ENCODE results near the gene ZNF644.
"Not testable (repeated sequence)": the region's sequence is repeated elsewhere in the genome, so short reads cannot be mapped to it uniquely, and the experiment has no call there.

The ZNF644 gene

DNA sequence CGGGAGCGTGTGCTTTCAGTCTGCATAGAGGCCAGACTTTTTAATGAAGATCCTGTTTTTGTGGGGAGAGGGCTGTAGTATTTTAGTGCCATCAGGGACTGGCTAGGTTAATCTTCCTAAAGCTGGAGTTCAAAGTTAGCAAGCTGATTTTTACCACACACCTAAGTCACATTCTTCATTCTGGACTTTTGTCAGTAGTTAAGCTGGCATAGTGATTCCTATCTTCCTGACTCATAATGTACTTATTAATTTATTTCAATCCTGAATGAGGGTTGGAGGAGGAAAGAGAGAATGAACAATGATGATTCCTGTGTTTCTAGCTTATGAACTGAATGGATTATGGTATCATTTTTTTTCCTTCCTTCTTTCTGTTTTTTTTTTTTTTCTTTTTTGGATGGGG is 24.9 kb upstream of the ZNF644 start:
- no peak overlapping the region for H3K4me3 ChIP-seq (ENCODE audit: low read depth in 1 of 5, low read length in 5 of 5)
- H3K36me3 ChIP-seq (ENCODE audit: control insufficient read depth in 5 of 5, insufficient read depth in 5 of 5, low read length in 5 of 5) = no peaks in the 10 kb centered on the region
- H3K9ac ChIP-seq (ENCODE audit: low read length in 5 of 5) = no peak overlapping the region
- H3K27ac ChIP-seq (ENCODE audit: low read depth, low read length) = no peak overlapping the region
- H3K9me3 ChIP-seq (ENCODE audit: control insufficient read depth in 5 of 5, low read length in 5 of 5) = peaks cover 0 to 14% (median 5%) of the 10 kb centered on the region in 5 donors
- no peaks in the 10 kb centered on the region for H3K4me1 ChIP-seq (ENCODE audit: control insufficient read depth in 5 of 5, insufficient read depth in 5 of 5, low read length in 5 of 5)
- no peaks in the 10 kb centered on the region for H3K27me3 ChIP-seq (ENCODE audit: control insufficient read depth in 5 of 5, insufficient read depth in 4 of 5, low read length in 5 of 5)

DNA sequence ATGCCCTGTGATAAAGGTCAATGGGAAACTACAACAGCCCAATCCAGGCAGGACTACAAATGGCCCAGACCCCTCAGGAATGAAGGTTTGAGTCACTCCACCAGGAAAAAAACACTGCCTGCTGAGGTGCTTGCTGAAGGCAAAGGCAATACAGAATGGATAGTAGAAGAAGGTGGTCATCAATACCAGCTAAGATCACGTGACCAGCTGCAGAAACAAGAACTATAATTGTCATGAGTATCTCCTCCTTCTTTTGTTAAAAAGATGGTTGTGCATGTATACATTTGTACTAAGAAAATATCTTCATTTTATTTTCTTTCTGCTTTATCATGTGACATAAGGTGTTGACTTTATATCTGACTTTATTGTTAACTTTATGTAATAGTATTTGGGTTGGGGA is 23.4 kb upstream of the ZNF644 start:
- no peaks in the 10 kb centered on the region for H3K27me3 ChIP-seq (ENCODE audit: control insufficient read depth in 5 of 5, insufficient read depth in 4 of 5, low read length in 5 of 5)
- H3K27ac ChIP-seq (ENCODE audit: low read depth, low read length) = no peak overlapping the region
- H3K36me3 ChIP-seq (ENCODE audit: control insufficient read depth in 5 of 5, insufficient read depth in 5 of 5, low read length in 5 of 5) = no peaks in the 10 kb centered on the region
- H3K4me1 ChIP-seq (ENCODE audit: control insufficient read depth in 5 of 5, insufficient read depth in 5 of 5, low read length in 5 of 5) = no peaks in the 10 kb centered on the region
- H3K9ac ChIP-seq (ENCODE audit: low read length in 5 of 5) = no peak overlapping the region
- no peak overlapping the region for H3K4me3 ChIP-seq (ENCODE audit: low read depth in 1 of 5, low read length in 5 of 5)
- peaks cover 0 to 14% (median 5%) of the 10 kb centered on the region in 5 donors for H3K9me3 ChIP-seq (ENCODE audit: control insufficient read depth in 5 of 5, low read length in 5 of 5)

DNA sequence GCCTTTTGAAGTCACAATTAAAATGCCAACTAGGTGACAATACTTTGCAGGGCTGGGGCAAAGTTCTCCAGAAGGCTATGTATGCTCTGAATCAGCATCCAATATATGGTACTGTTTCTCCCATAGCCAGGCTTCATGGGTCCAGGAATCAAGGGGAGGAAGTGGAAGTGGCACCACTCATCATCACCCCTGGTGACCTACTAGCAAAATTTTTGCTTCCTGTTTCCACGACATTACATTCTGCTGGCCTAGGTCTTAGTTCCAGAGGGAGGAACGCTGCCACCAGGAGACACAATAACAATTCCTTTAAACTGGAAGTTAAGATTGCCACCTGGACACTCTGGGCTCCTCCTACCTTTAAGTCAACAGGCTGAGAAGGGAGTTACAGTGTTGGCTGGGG is 22.9 kb upstream of the ZNF644 start:
- H3K9me3 ChIP-seq (ENCODE audit: control insufficient read depth in 5 of 5, low read length in 5 of 5) = peaks cover 0 to 14% (median 5%) of the 10 kb centered on the region in 5 donors
- not testable (repeated sequence) for H3K27ac ChIP-seq (ENCODE audit: low read depth, low read length); H3K4me3 ChIP-seq (ENCODE audit: low read depth in 1 of 5, low read length in 5 of 5); H3K9ac ChIP-seq (ENCODE audit: low read length in 5 of 5); H3K4me1 ChIP-seq (ENCODE audit: control insufficient read depth in 5 of 5, insufficient read depth in 5 of 5, low read length in 5 of 5); H3K27me3 ChIP-seq (ENCODE audit: control insufficient read depth in 5 of 5, insufficient read depth in 4 of 5, low read length in 5 of 5); H3K36me3 ChIP-seq (ENCODE audit: control insufficient read depth in 5 of 5, insufficient read depth in 5 of 5, low read length in 5 of 5)

DNA sequence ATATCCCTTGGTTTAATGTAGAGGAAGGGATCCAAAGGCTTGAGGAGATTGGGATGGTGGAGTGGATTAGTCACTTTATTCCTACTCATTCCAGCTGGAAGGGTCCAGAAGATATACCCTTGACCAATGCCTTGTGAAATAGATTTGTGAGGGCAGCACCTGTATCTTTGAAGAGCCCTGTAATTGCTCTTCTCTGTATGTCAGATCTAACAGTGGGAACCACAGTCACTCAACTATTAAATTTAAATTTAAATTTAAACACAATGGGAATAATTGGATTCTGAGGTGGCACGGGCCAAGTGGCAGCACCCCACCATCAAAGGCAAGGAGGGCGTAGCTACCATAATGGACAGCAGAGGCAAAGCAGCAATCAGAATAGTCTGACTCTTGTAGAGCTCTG is 20.5 kb upstream of the ZNF644 start:
- H3K4me1 ChIP-seq (ENCODE audit: control insufficient read depth in 5 of 5, insufficient read depth in 5 of 5, low read length in 5 of 5); H3K36me3 ChIP-seq (ENCODE audit: control insufficient read depth in 5 of 5, insufficient read depth in 5 of 5, low read length in 5 of 5); H3K27me3 ChIP-seq (ENCODE audit: control insufficient read depth in 5 of 5, insufficient read depth in 4 of 5, low read length in 5 of 5); H3K27ac ChIP-seq (ENCODE audit: low read depth, low read length); H3K9ac ChIP-seq (ENCODE audit: low read length in 5 of 5); H3K4me3 ChIP-seq (ENCODE audit: low read depth in 1 of 5, low read length in 5 of 5): not testable (repeated sequence)
- peaks cover 0 to 14% (median 5%) of the 10 kb centered on the region in 5 donors for H3K9me3 ChIP-seq (ENCODE audit: control insufficient read depth in 5 of 5, low read length in 5 of 5)

DNA sequence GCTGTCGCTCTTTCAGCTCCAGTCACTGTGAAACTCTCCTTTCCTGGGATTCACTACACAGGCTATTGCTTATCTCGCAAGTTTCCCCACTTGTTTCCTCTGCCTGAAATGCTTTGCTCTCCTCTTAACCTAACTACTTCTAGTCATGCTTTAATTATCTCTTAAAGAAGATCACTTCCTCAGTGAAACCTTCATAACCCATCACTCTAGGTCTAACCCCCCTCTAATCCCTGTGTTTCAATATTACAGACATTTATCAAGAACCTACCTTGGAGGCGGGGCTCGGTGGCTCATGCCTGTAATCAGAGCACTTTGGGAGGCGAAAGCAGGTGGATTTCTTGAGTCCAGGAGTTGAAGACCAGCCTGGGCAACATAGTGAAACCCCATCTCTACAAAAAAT is 16.7 kb upstream of the ZNF644 start:
- H3K9me3 ChIP-seq (ENCODE audit: control insufficient read depth in 5 of 5, low read length in 5 of 5) = peaks cover 0 to 14% (median 5%) of the 10 kb centered on the region in 5 donors
- no peaks in the 10 kb centered on the region for H3K4me1 ChIP-seq (ENCODE audit: control insufficient read depth in 5 of 5, insufficient read depth in 5 of 5, low read length in 5 of 5)
- H3K9ac ChIP-seq (ENCODE audit: low read length in 5 of 5) = no peak overlapping the region
- H3K36me3 ChIP-seq (ENCODE audit: control insufficient read depth in 5 of 5, insufficient read depth in 5 of 5, low read length in 5 of 5) = no peaks in the 10 kb centered on the region
- no peak overlapping the region for H3K4me3 ChIP-seq (ENCODE audit: low read depth in 1 of 5, low read length in 5 of 5)
- H3K27me3 ChIP-seq (ENCODE audit: control insufficient read depth in 5 of 5, insufficient read depth in 4 of 5, low read length in 5 of 5) = no peaks in the 10 kb centered on the region
- no peak overlapping the region for H3K27ac ChIP-seq (ENCODE audit: low read depth, low read length)

DNA sequence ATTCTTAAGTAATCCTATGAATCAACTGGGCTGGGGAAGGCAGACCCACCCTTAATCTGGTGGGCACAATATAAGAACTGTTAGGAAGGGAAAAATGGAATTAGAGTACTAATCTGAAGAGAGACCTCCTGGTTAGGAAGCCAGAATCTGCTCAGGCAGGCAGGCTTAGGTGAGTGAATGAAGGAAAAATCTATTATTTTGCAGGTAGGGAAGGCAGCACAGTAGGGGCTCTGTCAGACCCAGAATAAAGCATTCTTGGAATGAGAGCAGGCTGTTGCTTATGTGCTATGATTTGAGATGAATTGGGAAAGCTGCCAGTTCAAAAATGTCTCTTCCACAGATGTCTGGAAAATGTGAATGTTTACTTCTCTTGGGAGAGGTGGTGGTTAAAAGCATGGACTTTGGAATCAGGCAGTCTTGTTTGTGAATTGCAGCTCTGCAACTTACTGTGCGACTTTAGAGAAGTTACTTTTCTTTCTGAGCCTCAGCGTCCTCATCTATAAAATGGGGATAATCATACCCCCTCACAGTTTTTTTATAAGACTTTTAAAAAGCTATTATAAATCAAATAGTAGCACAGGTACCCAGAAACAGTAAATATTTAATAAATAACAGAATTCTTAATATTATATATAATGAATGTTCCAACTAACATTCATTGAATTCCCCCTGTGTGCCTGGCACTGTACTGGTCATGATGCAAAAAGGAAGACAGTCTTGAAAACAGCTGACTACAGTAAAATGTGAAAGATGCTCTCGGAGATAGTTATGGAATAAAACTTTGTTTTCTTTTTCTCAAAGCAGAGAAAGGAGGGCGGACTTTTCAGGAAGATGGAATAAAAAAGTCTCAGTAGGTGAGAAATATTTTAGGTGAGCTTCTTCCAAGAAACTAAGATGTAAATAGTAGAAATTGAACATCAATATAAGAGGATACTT is 15.3 kb upstream of the ZNF644 start:
- Histone ChIP-seq H3K4me3 (ENCODE audit: low read depth in 1 of 5, low read length in 5 of 5) (no peak overlapping the region), H3K27me3 (ENCODE audit: control insufficient read depth in 5 of 5, insufficient read depth in 4 of 5, low read length in 5 of 5) (no peaks in the 10 kb centered on the region), H3K27ac (ENCODE audit: low read depth, low read length) (no peak overlapping the region), H3K9ac (ENCODE audit: low read length in 5 of 5) (no peak overlapping the region), H3K4me1 (ENCODE audit: control insufficient read depth in 5 of 5, insufficient read depth in 5 of 5, low read length in 5 of 5) (no peaks in the 10 kb centered on the region), H3K36me3 (ENCODE audit: control insufficient read depth in 5 of 5, insufficient read depth in 5 of 5, low read length in 5 of 5) (no peaks in the 10 kb centered on the region), H3K9me3 (ENCODE audit: control insufficient read depth in 5 of 5, low read length in 5 of 5) (peaks cover 0 to 2% (median 0%) of the 10 kb centered on the region in 5 donors)

DNA sequence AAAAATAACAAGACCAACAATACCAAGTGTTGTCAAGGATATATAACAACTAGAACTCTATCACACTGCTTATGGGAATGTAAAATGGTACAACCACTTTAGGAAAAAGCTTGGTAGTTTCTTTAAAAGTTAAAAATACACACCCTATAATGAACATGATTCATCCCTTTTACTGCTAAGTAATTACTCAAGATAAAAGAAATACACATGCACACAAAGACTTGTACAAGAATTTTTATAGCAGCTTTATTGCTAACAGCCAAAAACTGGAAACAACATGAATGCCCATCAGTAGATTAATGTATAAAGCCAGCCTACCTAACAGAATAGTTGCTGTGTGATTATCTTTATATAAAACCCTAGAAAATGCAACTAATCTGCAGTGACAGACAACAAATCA is 10.5 kb upstream of the ZNF644 start:
- H3K9ac ChIP-seq (ENCODE audit: low read length in 5 of 5) = no peak overlapping the region
- H3K36me3 ChIP-seq (ENCODE audit: control insufficient read depth in 5 of 5, insufficient read depth in 5 of 5, low read length in 5 of 5) = no peaks in the 10 kb centered on the region
- H3K4me1 ChIP-seq (ENCODE audit: control insufficient read depth in 5 of 5, insufficient read depth in 5 of 5, low read length in 5 of 5) = peaks cover 0 to 6% (median 0%) of the 10 kb centered on the region in 5 donors
- no peaks in the 10 kb centered on the region for H3K9me3 ChIP-seq (ENCODE audit: control insufficient read depth in 5 of 5, low read length in 5 of 5)
- no peak overlapping the region for H3K27ac ChIP-seq (ENCODE audit: low read depth, low read length)
- H3K27me3 ChIP-seq (ENCODE audit: control insufficient read depth in 5 of 5, insufficient read depth in 4 of 5, low read length in 5 of 5) = no peaks in the 10 kb centered on the region
- no peak overlapping the region for H3K4me3 ChIP-seq (ENCODE audit: low read depth in 1 of 5, low read length in 5 of 5)

DNA sequence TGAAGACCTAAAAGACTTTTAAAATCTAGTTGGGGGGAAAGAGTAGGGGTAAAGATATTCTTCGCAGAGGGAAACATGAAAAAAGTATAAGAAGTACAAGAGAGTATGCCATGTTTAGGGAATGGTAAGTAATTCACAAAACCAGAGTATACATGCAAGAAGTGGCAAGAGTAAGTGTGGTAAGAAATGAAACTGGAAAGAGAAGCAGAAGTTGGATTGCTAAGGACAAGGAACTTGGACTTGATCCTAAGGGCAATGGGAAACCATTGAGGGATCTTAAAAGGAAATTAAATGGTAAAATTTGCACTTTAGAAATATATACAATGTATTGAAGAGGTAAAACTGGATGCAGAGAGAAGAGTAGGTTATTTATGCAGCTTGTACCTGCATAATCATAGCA is 9.2 kb upstream of the ZNF644 start:
- no peaks in the 10 kb centered on the region for H3K36me3 ChIP-seq (ENCODE audit: control insufficient read depth in 5 of 5, insufficient read depth in 5 of 5, low read length in 5 of 5)
- H3K9ac ChIP-seq (ENCODE audit: low read length in 5 of 5) = no peak overlapping the region
- H3K9me3 ChIP-seq (ENCODE audit: control insufficient read depth in 5 of 5, low read length in 5 of 5) = no peaks in the 10 kb centered on the region
- no peak overlapping the region for H3K4me3 ChIP-seq (ENCODE audit: low read depth in 1 of 5, low read length in 5 of 5)
- H3K27me3 ChIP-seq (ENCODE audit: control insufficient read depth in 5 of 5, insufficient read depth in 4 of 5, low read length in 5 of 5) = no peaks in the 10 kb centered on the region
- peaks cover 0 to 6% (median 0%) of the 10 kb centered on the region in 5 donors for H3K4me1 ChIP-seq (ENCODE audit: control insufficient read depth in 5 of 5, insufficient read depth in 5 of 5, low read length in 5 of 5)
- H3K27ac ChIP-seq (ENCODE audit: low read depth, low read length) = no peak overlapping the region

DNA sequence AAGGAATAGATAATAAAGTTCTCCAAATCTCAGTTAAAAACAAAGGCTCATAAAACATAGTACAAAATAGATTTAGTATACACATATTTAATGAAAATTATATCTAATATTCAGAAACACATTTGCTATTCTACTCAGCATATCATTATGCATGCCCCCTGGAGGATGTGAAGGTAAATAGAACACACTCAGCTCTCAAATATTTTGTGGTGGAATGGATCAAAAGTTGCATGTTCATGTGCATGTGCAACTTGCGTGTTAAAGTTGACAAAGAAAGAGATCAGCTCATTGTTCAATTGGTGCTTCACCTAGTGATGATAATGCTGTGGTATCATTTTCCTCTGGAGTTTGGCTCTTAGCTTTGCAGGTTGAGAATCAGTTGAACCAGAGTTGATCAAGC is 4.9 kb upstream of the ZNF644 start:
- no peak overlapping the region for H3K27ac ChIP-seq (ENCODE audit: low read depth, low read length)
- no peaks in the 10 kb centered on the region for H3K9me3 ChIP-seq (ENCODE audit: control insufficient read depth in 5 of 5, low read length in 5 of 5)
- H3K27me3 ChIP-seq (ENCODE audit: control insufficient read depth in 5 of 5, insufficient read depth in 4 of 5, low read length in 5 of 5) = no peaks in the 10 kb centered on the region
- no peak overlapping the region for H3K9ac ChIP-seq (ENCODE audit: low read length in 5 of 5)
- no peaks in the 10 kb centered on the region for H3K36me3 ChIP-seq (ENCODE audit: control insufficient read depth in 5 of 5, insufficient read depth in 5 of 5, low read length in 5 of 5)
- H3K4me1 ChIP-seq (ENCODE audit: control insufficient read depth in 5 of 5, insufficient read depth in 5 of 5, low read length in 5 of 5) = peaks cover 0 to 15% (median 9%) of the 10 kb centered on the region in 5 donors
- no peak overlapping the region for H3K4me3 ChIP-seq (ENCODE audit: low read depth in 1 of 5, low read length in 5 of 5)

DNA sequence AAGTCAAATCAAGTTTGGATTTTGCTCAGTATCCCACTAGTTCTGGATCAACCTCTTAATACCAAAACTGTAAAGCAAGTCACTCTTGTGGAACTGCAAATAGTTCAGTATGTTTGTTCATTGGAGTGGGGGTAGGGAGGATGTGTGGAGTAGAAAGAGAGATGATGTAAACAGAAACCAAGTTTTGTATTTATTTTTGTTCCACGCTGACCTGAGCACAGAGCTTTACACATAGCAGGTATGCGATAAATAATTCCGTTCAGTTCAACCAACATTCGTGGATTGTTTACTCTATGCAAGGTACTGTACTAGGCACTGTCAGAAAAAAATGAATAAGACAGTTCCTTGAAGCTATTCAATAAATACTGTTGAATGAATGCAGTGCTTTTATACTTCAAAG is 4.5 kb upstream of the ZNF644 start:
- Histone ChIP-seq H3K9me3 (ENCODE audit: control insufficient read depth in 5 of 5, low read length in 5 of 5) (no peaks in the 10 kb centered on the region), H3K4me1 (ENCODE audit: control insufficient read depth in 5 of 5, insufficient read depth in 5 of 5, low read length in 5 of 5) (peaks cover 0 to 13% (median 9%) of the 10 kb centered on the region in 5 donors), H3K4me3 (ENCODE audit: low read depth in 1 of 5, low read length in 5 of 5) (no peak overlapping the region), H3K9ac (ENCODE audit: low read length in 5 of 5) (no peak overlapping the region), H3K27ac (ENCODE audit: low read depth, low read length) (no peak overlapping the region), H3K27me3 (ENCODE audit: control insufficient read depth in 5 of 5, insufficient read depth in 4 of 5, low read length in 5 of 5) (no peaks in the 10 kb centered on the region), H3K36me3 (ENCODE audit: control insufficient read depth in 5 of 5, insufficient read depth in 5 of 5, low read length in 5 of 5) (no peaks in the 10 kb centered on the region)

Data from subcutaneous abdominal adipose tissue (tissue), 5 donors.